Fibroblast of pulmonary artery (primary cell): ENCODE measurements around the gene TTI1.

ENCODE experiments used
- DNase-seq: peaks from one replicate; pipeline ENCODE4 v3.0.0-alpha.2; 2010; ENCODE audit warnings: low read depth
- H3K4me3 ChIP-seq: replicated peaks from 2 replicates; pipeline ENCODE4 v1.5.1; 2011; ENCODE audit warnings: low read depth, mild to moderate bottlenecking, control low read depth, low read length, moderate library complexity
- CTCF ChIP-seq: IDR thresholded peaks from 2 replicates; pipeline ENCODE4 v1.5.1; 2011; ENCODE audit warnings: mild to moderate bottlenecking, control low read depth, low read length, inconsistent platforms; ENCODE audit errors: missing control alignments

Gene TTI1

DNA sequence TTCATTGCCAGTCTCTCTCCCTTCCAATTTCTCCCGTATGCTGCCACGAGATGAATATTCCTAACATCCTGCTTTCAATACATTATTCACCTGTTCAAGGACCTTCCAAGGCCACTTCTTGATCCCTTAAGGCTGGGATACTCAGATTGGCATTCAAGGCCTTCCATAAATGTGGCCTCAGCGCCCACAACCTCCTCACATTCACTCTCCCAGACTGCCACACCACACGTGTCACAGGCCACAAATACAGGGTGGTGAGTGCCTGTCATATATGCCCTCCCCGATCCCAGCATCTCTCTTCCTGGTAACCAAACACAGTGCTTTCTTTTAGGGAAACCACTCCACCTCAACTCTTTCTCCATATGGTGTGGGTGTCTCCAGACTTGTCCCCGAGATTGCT is 55.5 kb downstream of the TTI1 start:
- DNase-seq = no peak
- TF ChIP-seq CTCF = no peak
- H3K4me3 ChIP-seq = no peak overlapping the region

- TF ChIP-seq CTCF = no peak
- DNase-seq = no peak
- H3K4me3 ChIP-seq = no peak overlapping the region
Measured at GRCh38 chr20:37977338-37977737, 55.9 kb downstream of the TTI1 start.

- DNase-seq = no peak
- H3K4me3 ChIP-seq = no peak overlapping the region
- no peak for TF ChIP-seq CTCF
Measured at GRCh38 chr20:37976887-37977286, 56.4 kb downstream of the TTI1 start.

DNA sequence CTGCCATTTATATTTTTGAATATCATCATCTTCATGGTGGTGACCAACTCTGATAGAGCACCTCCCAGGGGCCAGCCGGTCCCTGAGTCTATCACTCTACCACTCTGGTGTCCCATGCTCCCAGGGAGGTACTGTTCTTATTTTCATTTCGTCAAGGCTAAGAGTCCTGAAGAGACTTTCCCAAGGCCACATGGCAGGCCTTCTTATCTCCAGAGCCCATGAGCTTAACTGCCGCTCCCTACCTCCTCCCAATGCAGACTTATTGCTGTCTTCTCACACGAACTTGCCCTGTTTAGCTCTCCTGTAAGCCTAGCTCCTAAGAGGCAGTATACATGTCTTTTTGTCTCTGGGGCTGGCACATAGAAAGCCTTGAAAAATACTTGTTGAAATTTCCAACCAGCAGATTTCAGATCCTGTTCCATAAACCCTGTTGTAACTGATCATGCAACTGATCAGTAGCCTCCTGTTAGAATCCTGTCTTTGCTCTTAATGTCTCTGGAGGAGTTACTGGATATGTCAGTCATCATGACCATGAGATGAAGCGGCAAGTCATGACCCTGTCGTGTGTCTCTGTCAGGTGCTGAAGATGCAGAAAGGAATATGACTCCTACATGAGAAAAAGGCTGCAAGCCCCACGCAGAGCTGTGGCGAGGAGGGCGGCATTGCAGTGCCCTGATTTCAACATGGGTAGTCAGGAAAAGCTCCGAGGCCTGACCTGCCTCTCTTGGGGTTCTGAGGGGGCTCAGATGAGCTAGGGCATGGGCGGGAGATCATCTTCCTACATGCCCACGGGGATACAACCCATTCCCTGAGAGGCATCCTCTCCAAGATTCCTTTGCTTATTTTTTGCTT is 60.0 kb downstream of the TTI1 start:
- no peak for DNase-seq
- no peak for TF ChIP-seq CTCF
- H3K4me3 ChIP-seq = no peak overlapping the region

GRCh38 chr20:37972256-37973058 is 60.8 kb downstream of the TTI1 start:
- no peak for TF ChIP-seq CTCF
- H3K4me3 ChIP-seq = no peak overlapping the region
- DNase-seq = no peak

GRCh38 chr20:37971561-37972127 is 61.6 kb downstream of the TTI1 start:
- no peak for DNase-seq
- no peak overlapping the region for H3K4me3 ChIP-seq
- no peak for TF ChIP-seq CTCF
